GM12801 (cell line): Measurements from ENCODE around the gene STRN4.

Source experiments
- CTCF ChIP-seq: IDR thresholded peaks from one replicate; pipeline ENCODE4 v1.5.1; 2011; ENCODE audit warnings: control low read depth; ENCODE audit not compliant: insufficient read length; ENCODE audit errors: extremely low read depth

The STRN4 gene

GRCh38 chr19:46744005-46744691 is 2.1 kb downstream of the STRN4 start:
- no peak for TF ChIP-seq CTCF

- TF ChIP-seq CTCF: no peak
Observed at GRCh38 chr19:46742926-46743480, 3.2 kb downstream of the STRN4 start.

- no peak for TF ChIP-seq CTCF
Observed at GRCh38 chr19:46741447-46741846, 4.8 kb downstream of the STRN4 start.

- no peak for TF ChIP-seq CTCF
Observed at GRCh38 chr19:46739290-46739771, 6.9 kb downstream of the STRN4 start.

- TF ChIP-seq CTCF: no peak
Observed at GRCh38 chr19:46737761-46738171, 8.5 kb downstream of the STRN4 start.

- TF ChIP-seq CTCF: no peak
Observed at GRCh38 chr19:46737298-46737654, 9.0 kb downstream of the STRN4 start.

GRCh38 chr19:46736531-46737297 is 9.5 kb downstream of the STRN4 start:
- TF ChIP-seq CTCF: no peak
